Heart left ventricle (tissue), 16 donors: ENCODE results near the gene MORC2. TPM values are rescaled to one million over a fixed set of nuclear protein-coding genes. Genes with fewer than 3 reads are reported as not detected.

Experiments
- ATAC-seq, 4 donors: fragments of 200-7000 bp; cut with Tn5 transposase; one replicate each; pipeline ENCODE4 v1.9.1; 2020 to 2022; ENCODE audit warnings: moderate library complexity in 4 of 4, mild to moderate bottlenecking in 3 of 4, moderate number of reproducible peaks in 1 of 4
- DNase-seq, 5 donors: peaks; one replicate each; pipeline ENCODE4 v3.0.0-alpha.2; 2020
- H3K27ac ChIP-seq, 12 donors: fragments of 200-600 bp; sonication (generic) in 4 of 12; one replicate each; pipeline versions ENCODE4 v1.5.0 to v1.8.0; 2016 to 2022; ENCODE audit warnings: mild to moderate bottlenecking in 2 of 12
- H3K27me3 ChIP-seq, 9 donors: fragments of 200-600 bp; sonication (generic) in 2 of 9; one replicate each; pipeline versions ENCODE4 v1.5.1 to v1.8.0; 2016 to 2022; ENCODE audit warnings: mild to moderate bottlenecking in 3 of 9
- H3K36me3 ChIP-seq, 9 donors: fragments of 200-600 bp; sonication (generic) in 2 of 9; one replicate each; pipeline versions ENCODE4 v1.5.0 to v1.8.0; 2018 to 2022; ENCODE audit warnings: mild to moderate bottlenecking in 2 of 9
- H3K4me1 ChIP-seq, 12 donors: fragments of 200-600 bp; sonication (generic) in 4 of 12; one replicate each; pipeline versions ENCODE4 v1.5.0 to v1.8.0; 2016 to 2022; ENCODE audit warnings: mild to moderate bottlenecking in 3 of 12
- H3K4me3 ChIP-seq, 12 donors: fragments of 200-600 bp; sonication (generic) in 4 of 12; one replicate each; pipeline versions ENCODE4 v1.5.0 to v1.8.0; 2017 to 2022; ENCODE audit warnings: mild to moderate bottlenecking in 9 of 12, moderate library complexity in 4 of 12
- H3K9me3 ChIP-seq, 12 donors: fragments of 200-600 bp; sonication (generic) in 4 of 12; one replicate each; pipeline versions ENCODE4 v1.5.0 to v1.8.0; 2016 to 2022; ENCODE audit warnings: mild to moderate bottlenecking in 1 of 12
- POLR2A ChIP-seq, 2 donors: fragments of 450-650 bp; IDR thresholded peaks; one replicate each; pipeline ENCODE4 v1.6.1; 2017; ENCODE audit warnings: antibody characterized with exemption in 2 of 2, mild to moderate bottlenecking in 2 of 2, moderate library complexity in 2 of 2
- WGBS, 4 donors: extraction: QIAGEN DNeasy Blood & Tissue Kit in 2 of 4; methylation state at CpG; one replicate each; pipeline versions ENCODE4 v1.1.5 to v1.1.7; 2013 to 2018; 5-methylcytosine and 5-hydroxymethylcytosine counted together
- intact Hi-C, 10 donors: fragments of 100-400 bp; cut with DNase I; formaldehyde crosslinking; loops; one replicate each; pipeline versions ENCODE4 v1.11.1 to v1.14.2; 2022
- polyA plus RNA-seq, 2 donors: library from polyadenylated mRNA; stranded (reverse); fragments of 200-250 nt; gene quantifications; one replicate each; pipeline ENCODE4 v1.2.3, GENCODE V29; 2013
- total RNA-seq, 9 donors: library from RNA; depleted of rRNA in 2 of 9; stranded (reverse); fragments of >200 nt in 2 of 9; fragmentation: NEBNext Ultra II Directional in 3 of 9; extraction: Animal tissue kit (Norgen Biotek cat#: 25700) in 3 of 9; gene quantifications; one replicate each; pipeline versions ENCODE4 v1.1.0 to v1.2.4, GENCODE V29; 2016 to 2023
- TF ChIP-seq, protein P1 (sequence below), 12 donors: fragments of 200-600 bp; sonication (generic) in 4 of 12; IDR thresholded peaks; one replicate each; pipeline versions ENCODE4 v1.5.0 to v1.8.0; 2018 to 2022; ENCODE audit warnings: antibody characterized with exemption in 12 of 12, mild to moderate bottlenecking in 5 of 12
- donor health status: ischemic (EF 13 %, LVEDD 7.1; RV severe dilation, severe dysfunction).
- donor health status: healthy with polysubstance abuse.
- donor health status: DM: no; HTN: yes; CAD: no.
- donor health status: DM: no; HTN: no; CAD: no.
- donor health status: ischemic (EF 25% LVEDD 6.9; RV normal size, moderate dysfunction).
- donor health status: ischemic (EF 25% LVEDD 5.7; RV mildly dilated, moderate dysfunction).
- donor health status: healthy.
- donor health status: DM: yes; HTN: yes; CAD: no.
- donor health status: ischemic (EF 35%, LVEDD 5.7; RV mildly dilated, moderate dysfunction).
- donor health status: nonischemic (EF 11% LVEDD 7.7; RV severe dilation, severe dysfunction).
- donor health status: DM: yes; HTN: yes; CAD: no.
- donor health status: PGD.
- donor health status: ischemic (EF 29% LVEDD 5.4; RV normal size, mild dysfunction).
- donor health status: nonischemic (EF 23%, LVEDD 6.1; RV moderate dilation, normal function).

MORC2 gene
- total and polyA plus RNA-seq, 11 donors: 12.0 to 24.4 (median 17.8) TPM

DNA sequence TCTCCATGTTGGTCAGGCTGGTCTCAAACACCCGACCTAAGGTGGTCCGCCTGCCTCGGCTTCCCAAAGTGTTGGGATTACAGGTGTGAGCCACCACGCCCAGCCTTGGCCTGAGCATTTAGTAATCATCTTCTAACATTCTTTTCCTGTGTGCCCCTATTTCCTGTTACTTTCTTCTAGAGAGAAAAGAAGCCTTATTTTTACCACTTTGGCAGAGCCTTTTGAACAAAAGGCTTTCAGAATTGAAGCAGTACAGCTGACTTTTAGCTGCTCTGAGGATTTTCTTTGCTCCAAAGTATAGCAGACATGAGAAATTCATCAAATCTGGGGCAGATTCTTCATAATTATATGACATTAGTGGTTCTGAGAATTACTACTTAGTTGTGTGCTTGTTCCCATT is 13.4 kb downstream of the MORC2 start:
- no peaks in the 10 kb centered on the region for H3K27me3 ChIP-seq
- no peaks in the 10 kb centered on the region for H3K9me3 ChIP-seq
- no peak overlapping the region for H3K4me3 ChIP-seq
- H3K36me3 ChIP-seq: peaks cover 0 to 70% (median 46%) of the 10 kb centered on the region in 9 donors
- DNase-seq: no peak
- 92 to 100% (median 94%) methylated on average over 4 of the region's 4 CpGs for WGBS, 4 donors
- no peak for TF ChIP-seq POLR2A (IDR thresholded peaks at IDR 0.05)
- TF ChIP-seq, protein P1, sequence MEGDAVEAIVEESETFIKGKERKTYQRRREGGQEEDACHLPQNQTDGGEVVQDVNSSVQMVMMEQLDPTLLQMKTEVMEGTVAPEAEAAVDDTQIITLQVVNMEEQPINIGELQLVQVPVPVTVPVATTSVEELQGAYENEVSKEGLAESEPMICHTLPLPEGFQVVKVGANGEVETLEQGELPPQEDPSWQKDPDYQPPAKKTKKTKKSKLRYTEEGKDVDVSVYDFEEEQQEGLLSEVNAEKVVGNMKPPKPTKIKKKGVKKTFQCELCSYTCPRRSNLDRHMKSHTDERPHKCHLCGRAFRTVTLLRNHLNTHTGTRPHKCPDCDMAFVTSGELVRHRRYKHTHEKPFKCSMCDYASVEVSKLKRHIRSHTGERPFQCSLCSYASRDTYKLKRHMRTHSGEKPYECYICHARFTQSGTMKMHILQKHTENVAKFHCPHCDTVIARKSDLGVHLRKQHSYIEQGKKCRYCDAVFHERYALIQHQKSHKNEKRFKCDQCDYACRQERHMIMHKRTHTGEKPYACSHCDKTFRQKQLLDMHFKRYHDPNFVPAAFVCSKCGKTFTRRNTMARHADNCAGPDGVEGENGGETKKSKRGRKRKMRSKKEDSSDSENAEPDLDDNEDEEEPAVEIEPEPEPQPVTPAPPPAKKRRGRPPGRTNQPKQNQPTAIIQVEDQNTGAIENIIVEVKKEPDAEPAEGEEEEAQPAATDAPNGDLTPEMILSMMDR (IDR thresholded peaks at IDR 0.05): no peak
- H3K4me1 ChIP-seq: peaks cover 0 to 9% (median 1%) of the 10 kb centered on the region in 12 donors
- intact Hi-C loops: no loop called here
- no peak for ATAC-seq
- H3K27ac ChIP-seq: no peak overlapping the region

DNA sequence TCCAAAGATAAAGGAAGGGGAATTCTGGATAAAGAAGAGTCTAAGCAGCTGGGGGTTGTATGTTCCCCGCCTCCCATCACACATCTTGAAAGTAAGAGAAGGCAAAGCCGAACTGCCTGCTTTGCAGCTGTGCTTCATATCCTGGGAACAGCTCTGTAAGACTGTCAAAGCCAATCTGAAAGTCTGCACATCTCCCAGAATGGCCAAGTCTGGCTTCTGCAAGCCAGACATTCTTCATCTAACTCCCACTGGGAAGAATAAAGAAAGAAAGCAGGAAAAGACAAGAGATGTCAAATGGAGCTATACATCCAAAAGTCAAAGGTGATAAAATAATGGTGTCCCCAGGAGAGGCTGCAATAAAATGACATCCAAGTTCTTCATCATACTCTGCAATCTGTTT is 15.4 kb downstream of the MORC2 start:
- intact Hi-C loops: no loop called here
- Histone ChIP-seq H3K27me3 (no peaks in the 10 kb centered on the region), H3K36me3 (peaks cover 0 to 87% (median 64%) of the 10 kb centered on the region in 9 donors), H3K4me3 (no peak overlapping the region), H3K27ac (no peak overlapping the region), H3K4me1 (peaks cover 0 to 11% (median 5%) of the 10 kb centered on the region in 12 donors), H3K9me3 (no peaks in the 10 kb centered on the region)
- TF ChIP-seq POLR2A (IDR thresholded peaks at IDR 0.05): no peak
- TF ChIP-seq, protein P1 (IDR thresholded peaks at IDR 0.05): no peak
- DNase-seq: no peak
- ATAC-seq: no peak
- 69 to 87% (median 85%) methylated on average over 2 of the region's 2 CpGs for WGBS, 4 donors

DNA sequence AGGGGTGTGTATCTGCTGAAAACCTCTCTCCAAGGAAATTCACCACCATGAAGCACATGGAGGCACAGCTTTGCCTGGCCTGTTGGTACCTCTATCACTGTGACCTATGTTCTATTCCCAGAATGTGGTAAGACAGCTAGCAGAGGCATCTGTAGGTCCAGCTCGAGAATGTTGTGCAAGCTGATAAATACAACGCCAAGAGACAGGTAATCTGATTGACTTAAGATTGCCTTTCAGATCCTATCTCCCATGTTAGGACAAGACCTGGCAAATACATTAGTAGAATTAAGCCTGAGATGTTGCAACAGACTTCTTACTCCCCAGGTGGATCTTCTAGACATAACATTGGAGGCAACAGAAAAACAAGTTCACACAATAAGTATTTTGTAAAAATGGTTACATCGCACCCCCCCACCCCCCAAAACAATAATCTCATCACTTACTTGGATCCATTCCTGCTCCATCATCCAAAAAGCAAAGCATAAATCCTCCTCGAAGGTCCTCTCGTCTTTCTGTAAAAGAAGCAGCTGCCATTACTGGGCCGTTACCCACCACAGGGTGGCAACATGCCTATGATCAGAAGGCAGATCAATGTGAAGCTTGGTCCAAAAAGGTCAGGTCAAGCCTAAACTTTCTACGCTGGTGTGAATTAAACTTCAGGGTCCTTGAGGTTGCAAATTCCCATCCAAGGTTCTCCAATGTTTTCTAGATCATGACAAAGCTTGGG is 18.5 kb downstream of the MORC2 start:
- H3K27ac ChIP-seq: no peak overlapping the region
- no peak overlapping the region for H3K4me3 ChIP-seq
- ATAC-seq (no peak), DNase-seq (no peak)
- intact Hi-C loops: loop anchor here in 9 of 10 donors (2.0 to 10.0 kb wide), 9 partner anchors 19 to 285 kb away; partner anchors contain the start of genes MORC2 (in 1 of the 9), SELENOM (in 1 of the 9) and TUG1 (in 1 of the 9)
- H3K27me3 ChIP-seq: no peaks in the 10 kb centered on the region
- H3K9me3 ChIP-seq: no peaks in the 10 kb centered on the region
- peaks cover 0 to 33% (median 23%) of the 10 kb centered on the region in 12 donors for H3K4me1 ChIP-seq
- TF ChIP-seq, protein P1 (IDR thresholded peaks at IDR 0.05): no peak
- no peak for TF ChIP-seq POLR2A (IDR thresholded peaks at IDR 0.05)
- WGBS, 4 donors: 83 to 89% (median 88%) methylated on average over 7 of the region's 7 CpGs
- H3K36me3 ChIP-seq: peaks cover 0 to 91% (median 75%) of the 10 kb centered on the region in 9 donors

DNA sequence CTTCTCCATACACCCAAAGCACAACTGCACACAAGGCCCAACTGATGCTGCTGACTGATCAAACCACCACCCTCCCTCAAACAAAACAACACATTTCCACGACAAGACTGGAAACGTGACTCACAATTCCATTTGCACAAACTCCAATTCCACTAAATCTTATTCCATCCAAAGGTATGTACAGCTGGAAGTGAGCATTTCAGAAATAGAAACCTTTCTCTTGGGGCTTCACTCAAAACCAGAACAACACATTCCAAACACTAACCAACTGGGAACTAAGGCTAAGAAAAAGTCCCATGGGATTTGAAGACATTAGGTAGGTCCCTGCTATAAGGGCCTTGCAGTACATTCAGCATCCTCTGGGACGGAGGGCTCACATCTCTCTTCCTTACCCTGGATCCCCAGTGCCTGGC is 19.6 kb downstream of the MORC2 start:
- intact Hi-C loops: loop anchor here (1.0 to 10.0 kb wide), 11 partner anchors 20 to 286 kb away; partner anchors contain the start of genes MORC2 (in 1 of the 10), SELENOM (in 1 of the 10) and TUG1 (in 1 of the 10)
- Histone ChIP-seq H3K9me3 (no peaks in the 10 kb centered on the region), H3K4me1 (peaks cover 0 to 33% (median 23%) of the 10 kb centered on the region in 12 donors), H3K27me3 (no peaks in the 10 kb centered on the region), H3K36me3 (peaks cover 0 to 91% (median 76%) of the 10 kb centered on the region in 9 donors), H3K4me3 (no peak overlapping the region), H3K27ac (peak overlapping the region in 1 of 12 donors; percentile 63)
- DNase-seq: no peak
- ATAC-seq: no peak
- WGBS, 4 donors: 56 to 62% (median 60%) methylated on average over 3 of the region's 3 CpGs
- no peak for TF ChIP-seq POLR2A (IDR thresholded peaks at IDR 0.05)
